Neural cell (in vitro differentiated cells): ENCODE data around the gene SDK2. TPM values are rescaled to one million over a fixed set of nuclear protein-coding genes. Genes with fewer than 3 reads are reported as not detected.

ENCODE experiments used
- H2AFZ ChIP-seq: fragments of 200-600, 300-800 bp; sonication (generic), shearing (Covaris generic); 2 replicates; pipeline ENCODE4 v1.6.0; 2014; ENCODE audit warnings: low read depth, mild to moderate bottlenecking, antibody characterized with exemption, low read length, moderate library complexity
- H3F3A ChIP-seq: fragments of 200-600 bp; shearing (Covaris generic); 2 replicates; pipeline ENCODE4 v1.6.1; 2016; ENCODE audit warnings: mild to moderate bottlenecking, moderate library complexity, mixed read lengths, antibody characterized with exemption, low read length; ENCODE audit not compliant: insufficient read depth, poor library complexity, severe bottlenecking
- H3K27ac ChIP-seq: fragments of 200-600, 300-800 bp; sonication (generic), shearing (Covaris generic); 2 replicates; pipeline ENCODE4 v1.5.1; 2014; ENCODE audit warnings: mild to moderate bottlenecking, low read length, moderate library complexity
- H3K27me3 ChIP-seq: fragments of 300-800, 200-600 bp; sonication (generic), shearing (Covaris generic); 2 replicates; pipeline ENCODE4 v1.6.0; 2014; ENCODE audit warnings: mild to moderate bottlenecking, low read depth, low read length, moderate library complexity; ENCODE audit not compliant: insufficient read depth
- H3K36me3 ChIP-seq: fragments of 300-800, 200-600 bp; sonication (generic), shearing (Covaris generic); 2 replicates; pipeline ENCODE4 v1.5.1; 2014; ENCODE audit warnings: mild to moderate bottlenecking, antibody characterized with exemption, low read length, moderate library complexity; ENCODE audit not compliant: insufficient read depth
- H3K4me2 ChIP-seq: fragments of 300-800, 200-600 bp; sonication (generic), shearing (Covaris generic); 2 replicates; pipeline ENCODE4 v1.6.0; 2014; ENCODE audit warnings: mild to moderate bottlenecking, low read length
- H3K4me3 ChIP-seq: fragments of 300-800, 200-600 bp; sonication (generic), shearing (Covaris generic); 2 replicates; pipeline ENCODE4 v1.5.1; 2014; ENCODE audit warnings: mild to moderate bottlenecking, low read length, moderate library complexity
- H3K79me2 ChIP-seq: fragments of 200-600 bp; shearing (Covaris generic); replicated peaks from 2 replicates; pipeline ENCODE4 v1.6.0; 2014; ENCODE audit warnings: mild to moderate bottlenecking, low read length, moderate library complexity; ENCODE audit not compliant: insufficient read depth
- H3K9ac ChIP-seq: fragments of 300-800, 200-600 bp; sonication (generic), shearing (Covaris generic); 2 replicates; pipeline ENCODE4 v1.6.1; 2016; ENCODE audit warnings: mild to moderate bottlenecking, low read length, mixed read lengths
- H3K9me2 ChIP-seq: fragments of 200-600 bp; shearing (Covaris generic); 2 replicates; pipeline ENCODE4 v1.6.1; 2016; ENCODE audit warnings: mild to moderate bottlenecking, low read length, mixed read lengths; ENCODE audit not compliant: insufficient read depth
- H3K9me3 ChIP-seq: fragments of 200-600, 300-800 bp; sonication (generic), shearing (Covaris generic); 2 replicates; pipeline ENCODE4 v1.6.1; 2016; ENCODE audit warnings: mild to moderate bottlenecking, mixed run types, low read length, moderate library complexity, mixed read lengths
- H4K20me1 ChIP-seq: fragments of 200-600 bp; shearing (Covaris generic); 2 replicates; pipeline ENCODE4 v1.6.1; 2016; ENCODE audit warnings: mild to moderate bottlenecking, mixed run types; ENCODE audit not compliant: insufficient read depth
- CTCF ChIP-seq: fragments of 450-650 bp; IDR thresholded peaks from 2 replicates; pipeline ENCODE4 v1.5.1; 2014; ENCODE audit warnings: antibody characterized with exemption, mild to moderate bottlenecking, moderate library complexity; ENCODE audit not compliant: poor library complexity, severe bottlenecking
- EP300 ChIP-seq: fragments of 450-650 bp; conservative IDR thresholded peaks from 2 replicates; pipeline ENCODE4 v1.6.1; 2014; ENCODE audit warnings: antibody characterized with exemption, mild to moderate bottlenecking, moderate library complexity; ENCODE audit not compliant: poor library complexity, severe bottlenecking
- EZH2 ChIP-seq: fragments of 200-600, 300-800 bp; shearing (Covaris generic), sonication (generic); IDR thresholded peaks from 2 replicates; pipeline ENCODE4 v1.6.1; 2014; ENCODE audit warnings: antibody characterized with exemption, low read length, borderline replicate concordance, mild to moderate bottlenecking; ENCODE audit not compliant: insufficient read depth, poor library complexity, severe bottlenecking
- MXI1 ChIP-seq: fragments of 450-650 bp; conservative IDR thresholded peaks from 2 replicates; pipeline ENCODE4 v1.6.1; 2014; ENCODE audit warnings: antibody characterized with exemption, mild to moderate bottlenecking; ENCODE audit not compliant: poor library complexity, severe bottlenecking
- REST ChIP-seq: IDR thresholded peaks from 2 replicates; pipeline ENCODE4 v1.6.1; 2012; ENCODE audit warnings: borderline replicate concordance
- SMC3 ChIP-seq: fragments of 450-650 bp; conservative IDR thresholded peaks from 2 replicates; pipeline ENCODE4 v1.6.1; 2014; ENCODE audit warnings: antibody characterized with exemption, mild to moderate bottlenecking, moderate library complexity; ENCODE audit not compliant: poor library complexity
- TAF1 ChIP-seq: IDR thresholded peaks from 2 replicates; pipeline ENCODE4 v1.6.1; 2012; ENCODE audit warnings: low read depth
- polyA plus RNA-seq: library from polyadenylated mRNA; depleted of rRNA; stranded (reverse); fragments of >200 nt; gene quantifications from 2 replicates; pipeline ENCODE4 v1.2.3, GENCODE V29; 2014

Gene SDK2
- polyA plus RNA-seq, 1 donor from 2014 or later: 0.73 TPM

GRCh38 chr17:73630965-73631595 lies 13.2 kb downstream of the SDK2 start:
- peaks cover 47% of the 10 kb centered on the region for H3K79me2 ChIP-seq
- H3F3A ChIP-seq: no peaks in the 10 kb centered on the region
- H3K27me3 ChIP-seq: no peaks in the 10 kb centered on the region
- H3K9ac ChIP-seq: no peak overlapping the region
- no peaks in the 10 kb centered on the region for H3K9me2 ChIP-seq
- no peaks in the 10 kb centered on the region for H4K20me1 ChIP-seq
- H3K4me3 ChIP-seq: no peak overlapping the region
- TF ChIP-seq SMC3 (no peak), CTCF (no peak), EP300 (no peak), TAF1 (no peak), MXI1 (no peak), EZH2 (no peak)
- H3K27ac ChIP-seq: no peak overlapping the region
- no peaks in the 10 kb centered on the region for H3K9me3 ChIP-seq
- no peaks in the 10 kb centered on the region for H3K36me3 ChIP-seq
- no peak overlapping the region for H2AFZ ChIP-seq
- no peak overlapping the region for H3K4me2 ChIP-seq

GRCh38 chr17:73630531-73630930 lies 13.7 kb downstream of the SDK2 start:
- TF ChIP-seq EZH2: no peak
- TF ChIP-seq REST: no peak
- no peak for TF ChIP-seq CTCF
- TF ChIP-seq TAF1: no peak
- TF ChIP-seq MXI1: no peak
- no peak for TF ChIP-seq EP300
- Histone ChIP-seq H3K9me3 (no peaks in the 10 kb centered on the region), H2AFZ (no peak overlapping the region), H3K27ac (no peak overlapping the region), H4K20me1 (no peaks in the 10 kb centered on the region), H3K36me3 (no peaks in the 10 kb centered on the region), H3F3A (no peaks in the 10 kb centered on the region), H3K9ac (no peak overlapping the region), H3K79me2 (peaks cover 46% of the 10 kb centered on the region), H3K4me3 (no peak overlapping the region), H3K27me3 (no peaks in the 10 kb centered on the region), H3K4me2 (no peak overlapping the region), H3K9me2 (no peaks in the 10 kb centered on the region)
